Posterior cingulate gyrus (tissue), 11 donors: ENCODE data around the gene SATB2.
A peak's percentile ranks its signal among the peaks of the same experiment; 100 is the strongest.

Experiments
- DNase-seq, 10 donors: peaks; one replicate each; pipeline versions ENCODE4 v3.0.0 to v3.0.0-alpha.2; 2020 to 2021; ENCODE audit warnings: mixed read lengths in 3 of 10
- intact Hi-C: fragments of 100-400 bp; cut with DNase I; formaldehyde crosslinking; loops from one replicate; pipeline ENCODE4 v1.15.1; 2023

Gene SATB2

GRCh38 chr2:199456383-199457146 is 1.2 kb downstream of the SATB2 start:
- intact Hi-C loops: loop anchor here (10.0 kb wide), 1 partner anchor 398 kb away; the partner anchor contains the start of gene FTCDNL1
- DNase-seq: no peak

DNA sequence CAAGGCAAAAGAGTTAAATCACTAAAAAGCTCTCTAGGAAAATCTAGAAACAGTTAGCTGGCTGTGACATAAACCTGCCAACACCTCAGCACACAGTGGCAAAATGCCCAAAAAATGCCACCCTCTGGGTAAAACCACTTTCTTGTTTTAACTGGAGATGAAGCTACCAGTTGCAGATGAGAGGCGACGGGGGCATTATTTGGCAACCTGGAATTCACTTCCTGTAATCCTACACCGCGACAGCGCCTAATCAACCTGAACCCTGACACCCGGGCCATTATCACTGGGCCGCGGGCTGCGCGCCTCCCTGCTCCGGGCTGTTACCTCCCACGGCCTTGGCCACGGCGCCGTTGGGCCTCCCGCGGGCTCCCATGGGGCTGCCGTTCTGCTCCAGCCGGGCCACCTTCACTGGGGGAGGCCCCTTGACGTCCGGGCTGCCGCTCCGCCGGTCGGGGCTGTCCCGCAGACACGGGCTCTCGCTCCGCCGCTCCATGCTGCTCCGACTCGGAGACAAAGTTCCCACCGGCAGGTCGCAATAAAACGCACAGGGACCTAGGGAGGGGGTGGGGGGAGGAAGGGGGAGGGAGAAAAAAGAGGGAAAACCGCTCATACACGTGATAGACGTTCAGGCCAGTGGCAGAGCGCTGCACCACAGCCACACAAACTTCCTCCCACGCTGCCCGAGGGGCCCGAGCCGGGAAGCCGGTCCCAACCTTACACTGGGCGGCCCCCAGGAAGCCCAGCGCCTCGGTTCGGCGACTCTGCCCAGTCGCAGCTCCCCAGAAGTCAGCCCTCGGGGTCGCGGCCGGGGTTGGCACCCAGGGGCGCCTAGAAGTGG is 2.0 kb downstream of the SATB2 start:
- intact Hi-C loops: loop anchor here (10.0 kb wide), 1 partner anchor 399 kb away; the partner anchor contains the start of gene FTCDNL1
- peak in 3 of 10 donors; percentile 79 to 87 (median 81) for DNase-seq

DNA sequence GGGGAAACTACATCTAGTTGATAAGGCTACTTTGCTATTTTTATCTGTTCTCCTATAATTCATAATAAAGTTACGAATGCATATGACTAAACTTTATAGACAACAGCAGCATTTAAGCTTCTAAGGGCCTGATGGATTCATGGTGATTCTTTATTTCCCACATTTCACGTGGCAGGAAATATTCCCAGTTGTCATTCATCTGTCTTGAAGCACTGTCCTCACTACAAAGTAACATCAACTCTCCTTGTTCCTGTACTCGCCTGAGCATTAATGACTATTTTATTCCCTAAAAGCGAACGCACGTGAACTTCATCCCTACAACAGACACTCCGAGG is 2.6 kb downstream of the SATB2 start:
- DNase-seq: no peak
- intact Hi-C loops: loop anchor here (10.0 kb wide), 1 partner anchor 400 kb away; the partner anchor contains the start of gene FTCDNL1

DNA sequence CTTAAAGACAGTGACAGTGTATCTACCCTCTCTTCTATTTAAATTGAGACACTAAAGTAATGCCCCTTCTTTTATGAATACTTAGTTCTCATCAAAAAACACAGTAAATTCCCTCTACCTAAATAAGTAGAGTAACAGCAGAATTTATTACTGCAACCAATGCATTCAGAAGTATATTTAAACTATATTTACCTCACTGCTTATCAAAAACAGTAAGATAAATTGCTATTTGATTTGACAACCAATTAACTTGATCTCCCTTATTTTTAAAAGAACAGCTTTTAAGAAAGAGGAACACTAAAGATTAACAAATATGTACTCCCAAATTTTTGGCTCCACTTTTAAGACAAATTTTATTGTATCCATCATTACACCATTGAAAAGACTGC is 4.8 kb downstream of the SATB2 start:
- DNase-seq: no peak

DNA sequence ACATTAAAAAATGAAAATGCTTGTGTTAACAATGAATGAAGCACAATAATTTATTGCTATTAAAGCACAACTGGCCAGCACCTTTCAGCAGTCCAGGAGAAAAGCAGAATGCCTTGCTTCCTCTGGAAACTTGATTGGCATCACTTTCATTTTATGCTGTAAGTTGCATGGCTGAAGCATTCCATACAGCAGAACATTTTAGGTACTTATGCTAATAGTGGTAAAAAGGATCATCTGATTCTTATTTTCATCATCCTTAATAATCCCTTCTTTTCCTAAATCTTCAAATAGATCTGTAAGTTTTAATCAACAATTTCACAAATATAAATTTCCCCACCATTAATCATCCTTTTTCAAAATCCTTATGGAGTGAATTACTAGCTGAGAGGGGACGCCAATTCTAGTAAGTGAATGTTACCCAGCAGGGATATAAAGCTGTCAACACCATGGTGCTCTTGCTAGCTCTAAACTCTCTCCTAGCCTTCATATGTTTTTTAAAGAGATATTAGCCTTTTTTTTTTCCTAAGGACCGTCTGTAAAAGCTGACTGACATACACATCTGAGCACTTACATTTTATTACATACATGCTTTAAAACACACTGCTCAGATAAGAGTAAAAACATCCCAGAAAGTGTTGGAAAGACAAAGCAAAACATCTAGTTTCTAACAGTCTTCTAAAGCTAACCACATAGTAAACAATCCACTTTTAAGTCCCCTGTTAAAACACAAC is 5.3 kb downstream of the SATB2 start:
- intact Hi-C loops: loop anchor here (10.0 kb wide), 1 partner anchor 402 kb away; the partner anchor contains the start of gene FTCDNL1
- no peak for DNase-seq

More for the DNA sequence above, 4.8 kb downstream of the SATB2 start:
- intact Hi-C loops: loop anchor here (10.0 kb wide), 1 partner anchor 402 kb away; the partner anchor contains the start of gene FTCDNL1

DNA sequence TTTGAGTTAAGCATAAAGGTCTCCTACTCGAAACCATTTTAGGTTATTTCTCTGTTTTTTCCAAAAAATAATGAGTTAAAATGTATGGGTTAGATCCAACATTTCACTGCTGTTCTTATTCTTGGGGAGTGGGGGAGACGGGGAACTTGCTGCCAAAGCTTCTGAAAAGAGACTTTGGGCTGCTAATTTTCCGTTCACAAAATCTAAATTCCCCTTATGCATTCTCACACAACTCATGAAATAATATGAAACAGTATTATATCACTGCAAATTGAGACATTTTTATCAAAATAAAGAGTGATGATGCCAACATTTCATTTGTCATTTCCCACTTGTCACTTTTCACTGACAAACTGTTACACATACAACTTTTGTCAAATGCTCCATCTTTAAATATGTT is 7.8 kb downstream of the SATB2 start:
- no peak for DNase-seq
- intact Hi-C loops: loop anchor here (10.0 kb wide), 1 partner anchor 405 kb away; the partner anchor contains the start of gene FTCDNL1

DNA sequence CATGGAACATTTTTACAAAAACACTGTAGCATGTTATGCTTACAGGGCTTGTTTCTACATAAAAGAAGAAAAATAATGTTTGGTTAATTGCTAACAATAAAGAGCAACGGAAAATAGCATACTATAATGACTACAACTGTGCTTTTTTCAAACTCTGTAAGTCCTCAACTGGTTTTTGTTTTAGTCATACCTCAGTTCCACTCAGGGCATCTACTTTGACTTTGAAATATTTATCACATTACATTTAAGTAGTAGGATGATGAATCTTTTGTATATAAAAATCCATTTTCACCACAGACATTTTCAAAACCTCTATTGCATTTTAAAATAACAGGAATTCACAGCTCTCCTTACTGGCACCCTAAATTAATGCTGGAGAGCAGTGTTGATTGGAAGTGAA is 8.3 kb downstream of the SATB2 start:
- intact Hi-C loops: no loop called here
- no peak for DNase-seq

DNA sequence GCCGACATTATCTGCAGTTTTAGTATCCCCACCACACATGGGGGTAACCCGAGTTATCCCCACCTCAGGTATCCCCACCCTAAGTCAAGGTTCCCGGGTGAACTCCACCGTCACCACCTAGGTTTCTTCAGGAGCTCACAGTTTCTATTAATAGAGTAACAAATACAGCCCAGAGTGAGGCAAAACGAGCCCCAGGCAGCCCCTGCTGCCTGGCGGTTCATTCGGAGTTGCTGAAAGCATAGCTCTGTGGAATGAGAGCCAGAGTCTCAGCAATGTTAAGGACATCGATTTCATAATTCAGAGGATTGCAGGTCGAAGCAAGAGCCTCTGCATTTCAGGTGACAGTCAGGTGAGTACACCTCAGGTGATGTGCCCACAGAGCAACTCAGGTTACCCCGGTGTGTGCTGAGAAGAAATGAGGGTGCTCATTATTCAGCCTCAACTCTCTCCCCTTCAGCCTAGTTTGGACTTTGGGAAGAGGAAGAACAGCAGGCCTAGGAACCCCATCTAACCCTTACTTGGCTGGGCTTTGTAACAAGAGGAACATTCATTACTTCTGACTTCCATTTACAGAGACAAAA is 10.7 kb downstream of the SATB2 start:
- DNase-seq: peak in 1 of 10 donors; percentile 58
- intact Hi-C loops: no loop called here

GRCh38 chr2:199444749-199445148 is 13.0 kb downstream of the SATB2 start:
- no peak for DNase-seq
- intact Hi-C loops: no loop called here

GRCh38 chr2:199443589-199444130 is 14.1 kb downstream of the SATB2 start:
- no peak for DNase-seq
- intact Hi-C loops: no loop called here

GRCh38 chr2:199442173-199442572 is 15.6 kb downstream of the SATB2 start:
- peak in 1 of 10 donors; percentile 80 for DNase-seq
- intact Hi-C loops: no loop called here

DNA sequence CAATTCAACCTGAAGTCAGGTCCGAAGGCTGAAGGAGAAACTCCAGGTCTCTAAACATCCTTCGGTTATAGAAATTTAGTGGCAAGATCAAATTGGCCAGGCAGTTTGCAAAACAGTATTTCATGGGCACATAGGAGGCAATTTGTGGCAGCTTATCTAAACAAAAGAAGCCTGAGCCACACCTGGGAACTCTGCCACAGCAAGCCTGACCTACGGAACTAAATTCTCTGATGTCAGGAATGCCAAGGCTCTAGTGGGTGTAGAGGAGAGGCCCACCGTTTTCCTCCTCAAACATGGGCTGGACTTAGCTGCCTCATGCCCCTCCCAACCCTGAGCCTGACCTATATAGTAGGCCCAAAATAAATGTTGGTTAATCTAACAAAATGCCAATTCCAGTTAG is 16.0 kb downstream of the SATB2 start:
- no peak for DNase-seq
- intact Hi-C loops: no loop called here

- no peak for DNase-seq
These were observed 17.6 kb downstream of the SATB2 start for GRCh38 chr2:199440118-199440517.

DNA sequence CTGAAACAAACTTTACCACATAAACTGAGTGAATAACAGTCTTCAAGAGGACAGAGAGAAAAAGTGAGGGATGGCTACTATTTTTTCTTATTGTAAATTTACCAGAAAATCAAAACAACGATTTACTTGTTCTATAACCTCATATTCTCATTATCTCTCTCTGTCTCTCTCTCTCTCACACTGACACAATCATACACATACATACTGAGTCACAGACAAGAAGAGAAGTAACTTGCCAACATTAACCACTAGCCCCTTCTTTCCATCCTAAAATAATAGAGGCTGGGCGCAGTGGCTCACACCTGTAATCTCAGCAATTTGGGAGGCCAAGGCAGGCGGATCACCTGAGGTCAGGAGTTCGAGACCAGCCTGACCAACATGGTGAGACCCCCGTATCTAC is 18.2 kb downstream of the SATB2 start:
- intact Hi-C loops: no loop called here

More at GRCh38 chr2:199440118-199440517, 17.6 kb downstream of the SATB2 start:
- intact Hi-C loops: no loop called here

DNA sequence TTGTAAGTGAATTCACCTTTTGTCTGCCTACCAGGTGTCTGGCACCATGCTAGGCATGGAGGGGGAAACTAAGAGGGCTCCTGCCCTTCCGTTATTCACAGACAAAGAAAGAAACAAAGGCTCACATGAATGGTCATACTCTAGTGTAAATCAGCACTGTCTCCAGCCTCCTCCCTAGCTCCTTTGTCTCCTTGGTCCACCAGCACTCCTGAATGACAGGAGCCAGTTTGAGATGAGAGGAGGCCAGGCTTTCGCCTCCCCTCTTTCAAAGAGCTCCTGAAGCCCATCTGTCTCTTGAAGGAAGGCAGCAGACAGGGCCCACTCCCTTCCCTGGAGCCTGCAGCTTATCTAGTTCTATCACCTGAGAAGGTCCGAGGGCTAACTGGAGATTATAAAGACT is 18.7 kb downstream of the SATB2 start:
- no peak for DNase-seq
- intact Hi-C loops: no loop called here

More for the DNA sequence above, 18.2 kb downstream of the SATB2 start:
- DNase-seq: no peak

DNA sequence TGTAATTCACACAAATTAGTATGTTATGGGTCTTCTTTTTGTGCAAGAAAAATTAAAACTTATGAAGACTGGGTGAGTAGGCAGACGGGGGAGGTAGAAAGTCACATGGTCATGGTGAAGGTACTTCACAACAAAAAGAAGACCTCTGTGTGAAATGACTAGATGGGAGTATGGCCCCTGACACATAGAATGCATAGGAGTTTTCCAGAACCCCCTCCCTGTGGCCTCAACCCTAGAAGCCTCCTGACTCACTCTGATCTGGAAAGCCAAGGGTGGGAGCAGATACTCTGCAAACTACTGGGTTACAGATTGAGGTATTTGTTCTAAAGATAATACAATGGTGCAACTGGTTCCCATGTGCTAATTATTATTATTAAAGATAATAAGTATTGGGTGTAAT is 23.2 kb downstream of the SATB2 start:
- intact Hi-C loops: no loop called here
- DNase-seq: no peak

DNA sequence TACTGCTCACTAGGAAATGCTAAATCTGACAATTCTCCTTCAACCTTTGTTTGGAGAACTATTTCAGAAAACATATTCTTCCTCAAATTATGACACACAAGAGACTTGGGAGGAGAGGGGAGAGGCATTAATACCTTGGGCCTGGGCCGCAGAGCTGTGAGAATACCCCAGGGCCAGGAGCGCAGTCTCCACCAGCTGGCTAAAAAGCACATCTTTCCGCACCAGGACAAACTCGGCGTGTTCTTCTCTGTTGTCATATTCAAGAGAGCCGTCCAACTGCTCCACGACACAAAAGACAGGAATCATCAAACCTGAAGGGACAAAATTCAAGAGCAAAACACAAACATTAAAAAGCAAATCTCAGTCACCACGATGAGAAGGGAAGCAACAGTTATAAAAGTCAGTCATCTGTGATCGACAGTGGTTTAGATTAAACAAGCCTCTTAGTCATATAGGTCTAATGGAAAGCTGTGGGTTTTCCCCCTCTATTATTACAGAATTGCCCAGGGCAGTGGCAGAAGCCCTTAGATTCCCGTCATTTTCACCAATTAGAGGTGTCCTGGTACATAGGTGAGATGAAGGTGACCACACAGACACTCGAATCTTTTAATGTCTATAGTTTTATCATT is 24.4 kb downstream of the SATB2 start:
- DNase-seq: peak in 2 of 10 donors; percentile 60 to 71
- intact Hi-C loops: no loop called here

DNA sequence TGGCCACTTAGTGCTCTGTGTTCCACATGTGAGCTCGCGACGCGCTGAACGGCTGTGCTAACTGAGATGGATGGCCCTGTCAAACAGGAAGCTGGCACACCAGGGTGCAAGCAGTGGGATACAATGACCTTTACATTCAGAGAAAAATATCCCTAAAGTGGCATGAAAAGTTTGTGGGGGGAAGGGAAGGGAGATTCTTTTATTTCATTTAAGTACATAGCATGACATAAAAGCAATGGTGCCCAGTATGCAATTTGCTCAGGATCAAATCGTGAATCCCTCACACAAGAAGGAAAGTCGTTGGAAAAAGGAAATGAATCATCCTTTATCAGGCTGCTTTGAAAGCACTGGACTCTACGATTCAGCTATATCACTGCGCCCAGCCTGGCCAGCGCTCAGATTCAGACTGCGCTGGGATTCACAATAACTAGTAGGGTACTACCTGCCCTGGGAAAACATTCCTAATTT is 26.0 kb downstream of the SATB2 start:
- intact Hi-C loops: no loop called here
- peak in 1 of 10 donors; percentile 72 for DNase-seq

GRCh38 chr2:199430214-199430613 is 27.5 kb downstream of the SATB2 start:
- peak in 1 of 10 donors; percentile 63 for DNase-seq
- intact Hi-C loops: no loop called here
